IMR-90 (cell line): ENCODE data around the gene TCF19. TPM values are rescaled to one million over a fixed set of nuclear protein-coding genes. Genes with fewer than 3 reads are reported as not detected.
A peak's percentile ranks its signal among the peaks of the same experiment; 100 is the strongest.
"Not testable (repeated sequence)": the region's sequence is repeated elsewhere in the genome, so short reads cannot be mapped to it uniquely, and the experiment has no call there.

ENCODE experiments used
- ATAC-seq: fragments of 200-7000 bp; cut with Tn5 transposase; 2 replicates; pipeline ENCODE4 v1.9.1; 2020; ENCODE audit warnings: low read depth, mild to moderate bottlenecking, moderate library complexity
- BruUV-seq: library from RNA; stranded (reverse); fragments of 400-500 nt; replicated peaks from 2 replicates; lab custom pipeline; 2021; lab: Mats Ljungman, UMichigan
- CTCF ChIA-PET: fragments of 300-600 bp; formaldehyde crosslinking; extraction: SDS; loops from one replicate; lab custom pipeline; 2021; ENCODE audit warnings: antibody characterized with exemption; lab: Yijun Ruan, JAX
- POLR2A ChIA-PET: fragments of 300-600 bp; sonication (Branson Sonifier 250); formaldehyde crosslinking; loops from one replicate; lab custom pipeline; 2022; ENCODE audit warnings: antibody characterized with exemption; ENCODE audit not compliant: unreplicated experiment; lab: Charles Lee
- DNase-seq: peaks from one replicate; pipeline ENCODE4 v3.0.0; 2013
- H2AFZ ChIP-seq: replicated peaks from 2 replicates; pipeline ENCODE3; 2013; ENCODE audit warnings: low read length, mild to moderate bottlenecking; ENCODE audit not compliant: poor library complexity
- H2AK5ac ChIP-seq: 2 replicates; pipeline ENCODE4 v1.6.1; 2013; ENCODE audit warnings: low read depth, low read length, inconsistent platforms
- H2AK9ac ChIP-seq: replicated peaks from 2 replicates; pipeline ENCODE3; 2013; ENCODE audit warnings: mild to moderate bottlenecking, low read depth, low read length, moderate library complexity; ENCODE audit not compliant: poor library complexity
- H2BK120ac ChIP-seq: 2 replicates; pipeline ENCODE4 v1.6.1; 2013; ENCODE audit warnings: low read depth, low read length, inconsistent platforms
- H2BK15ac ChIP-seq: 3 replicates; pipeline ENCODE4 v1.6.1; 2013; ENCODE audit warnings: low read depth, low read length, inconsistent platforms
- H2BK20ac ChIP-seq: 2 replicates; pipeline ENCODE4 v1.6.1; 2013; ENCODE audit warnings: low read depth, mild to moderate bottlenecking, inconsistent platforms, low read length, moderate library complexity
- H2BK5ac ChIP-seq: 2 replicates; pipeline ENCODE4 v1.6.1; 2013; ENCODE audit warnings: mild to moderate bottlenecking, low read depth, low read length, inconsistent platforms; ENCODE audit not compliant: poor library complexity, severe bottlenecking
- H3K14ac ChIP-seq: replicated peaks from 2 replicates; pipeline ENCODE4 v1.6.1; 2013; ENCODE audit warnings: low read depth, low read length, inconsistent platforms
- H3K18ac ChIP-seq: 2 replicates; pipeline ENCODE4 v1.6.1; 2013; ENCODE audit warnings: low read depth, low read length, control low read depth
- H3K23ac ChIP-seq: 2 replicates; pipeline ENCODE4 v1.6.1; 2013; ENCODE audit warnings: low read depth, low read length, inconsistent platforms
- H3K27ac ChIP-seq: 2 replicates; pipeline ENCODE4 v1.5.1; 2013; ENCODE audit warnings: mild to moderate bottlenecking, control low read depth, low read length; ENCODE audit not compliant: insufficient read depth
- H3K27me3 ChIP-seq: 2 replicates; pipeline ENCODE4 v1.6.1; 2013; ENCODE audit warnings: low read length; ENCODE audit not compliant: control insufficient read depth, insufficient read depth
- H3K36me3 ChIP-seq: 2 replicates; pipeline ENCODE4 v1.6.1; 2013; ENCODE audit warnings: low read length, mixed read lengths; ENCODE audit not compliant: control insufficient read depth, insufficient read depth
- H3K4ac ChIP-seq: 2 replicates; pipeline ENCODE4 v1.6.1; 2013; ENCODE audit warnings: low read depth, low read length, inconsistent platforms
- H3K4me1 ChIP-seq: 2 replicates; pipeline ENCODE4 v1.6.1; 2013; ENCODE audit warnings: low read length, mixed read lengths; ENCODE audit not compliant: control insufficient read depth, insufficient read depth
- H3K4me2 ChIP-seq: 2 replicates; pipeline ENCODE4 v1.6.1; 2013; ENCODE audit warnings: low read depth, mild to moderate bottlenecking, control low read depth, low read length, moderate library complexity
- H3K4me3 ChIP-seq: 2 replicates; pipeline ENCODE4 v1.5.1; 2013; ENCODE audit warnings: low read depth, mild to moderate bottlenecking, control low read depth, low read length, moderate library complexity; ENCODE audit not compliant: insufficient read depth
- H3K56ac ChIP-seq: 2 replicates; pipeline ENCODE4 v1.6.1; 2013; ENCODE audit warnings: low read length, inconsistent platforms; ENCODE audit not compliant: insufficient read depth; ENCODE audit errors: extremely low read depth
- H3K79me1 ChIP-seq, 2 experiments: 2 replicates each; pipeline ENCODE4 v1.6.1; 2013; ENCODE audit warnings: low read length in 2 of 2, inconsistent platforms in 1 of 2, low read depth in 1 of 2
- H3K9ac ChIP-seq: 2 replicates; pipeline ENCODE4 v1.6.1; 2013; ENCODE audit warnings: low read depth, low read length, control low read depth
- H3K9me1 ChIP-seq: 2 replicates; pipeline ENCODE4 v1.6.1; 2013; ENCODE audit warnings: low read length, inconsistent platforms; ENCODE audit not compliant: insufficient read depth
- H3K9me3 ChIP-seq: 2 replicates; pipeline ENCODE4 v1.6.1; 2013; ENCODE audit warnings: low read length; ENCODE audit not compliant: control insufficient read depth, insufficient read depth
- H4K20me1 ChIP-seq: 2 replicates; pipeline ENCODE4 v1.6.1; 2013; ENCODE audit warnings: low read length, inconsistent platforms; ENCODE audit not compliant: insufficient read depth
- H4K5ac ChIP-seq: 2 replicates; pipeline ENCODE4 v1.6.1; 2013; ENCODE audit warnings: mild to moderate bottlenecking, low read depth, low read length, control low read depth
- H4K8ac ChIP-seq, 2 experiments: 2 replicates each; pipeline ENCODE4 v1.6.1; 2013; ENCODE audit warnings: low read depth in 2 of 2, low read length in 2 of 2, control low read depth in 1 of 2, inconsistent platforms in 1 of 2
- H4K91ac ChIP-seq: 2 replicates; pipeline ENCODE4 v1.6.1; 2013; ENCODE audit warnings: low read depth, low read length, inconsistent platforms; ENCODE audit not compliant: insufficient read depth
- CEBPB ChIP-seq: IDR thresholded peaks from 2 replicates; pipeline ENCODE4 v1.6.1; 2012; ENCODE audit warnings: low read depth, low read length, improper control_type of control experiment
- ELK1 ChIP-seq: fragments of 150-350 bp; IDR thresholded peaks from 2 replicates; pipeline ENCODE4 v1.6.1; 2016; ENCODE audit warnings: low read depth, mild to moderate bottlenecking, low read length, moderate library complexity, borderline replicate concordance
- MAZ ChIP-seq: IDR thresholded peaks from 2 replicates; pipeline ENCODE4 v1.6.1; 2012; ENCODE audit warnings: low read depth, mild to moderate bottlenecking, low read length, improper control_type of control experiment, moderate library complexity, borderline replicate concordance
- MXI1 ChIP-seq: IDR thresholded peaks from 2 replicates; pipeline ENCODE4 v1.6.1; 2012; ENCODE audit warnings: low read depth, mild to moderate bottlenecking, low read length, moderate library complexity, borderline replicate concordance
- POLR2A ChIP-seq: IDR thresholded peaks from 2 replicates; pipeline ENCODE4 v1.6.1; 2012; ENCODE audit warnings: mild to moderate bottlenecking, low read depth, low read length
- WGBS, 2 experiments: methylation state at CpG; one replicate each; pipeline versions ENCODE4 v1.1.5 to v1.1.7; 2013; ENCODE audit warnings: missing lambda C conversion rate in 2 of 2; ENCODE audit not compliant: insufficient read length in 1 of 2; ENCODE audit errors: extremely low coverage in 2 of 2; 5-methylcytosine and 5-hydroxymethylcytosine counted together
- dilution Hi-C: fragments of 300-500 bp; cut with HindIII; formaldehyde crosslinking; loops from one replicate; pipeline ENCODE4 v1.14.3; 2018; ENCODE audit warnings: low sequenced_read_pairs; ENCODE audit not compliant: unreplicated experiment
- in situ Hi-C: fragments of 300-500 bp; cut with MboI; formaldehyde crosslinking; loops from 3 replicates; pipeline ENCODE4 v1.14.3; 2019; ENCODE audit warnings: low sequenced_read_pairs, inconsistent platforms, mixed read lengths
- intact Hi-C: fragments of 100-400 bp; cut with micrococcal nuclease; formaldehyde crosslinking; loops from 2 replicates; pipeline ENCODE4 v1.10.0; 2022
- polyA plus RNA-seq, 3 experiments: library from polyadenylated mRNA; depleted of rRNA; stranded (reverse); fragments of >200 nt; gene quantifications; 2 replicates each; pipeline ENCODE4 v1.2.3, GENCODE V29; 2012; ENCODE audit warnings: low replicate concordance in 1 of 3
- total RNA-seq: library from RNA; depleted of rRNA; stranded (reverse); fragments of >200 nt; gene quantifications from 2 replicates; pipeline ENCODE4 v1.2.3, GENCODE V29; 2012
- TF ChIP-seq, protein P1 (sequence below): conservative IDR thresholded peaks from 2 replicates; pipeline ENCODE4 v1.5.1; 2012; ENCODE audit warnings: mild to moderate bottlenecking, low read depth, low read length, improper control_type of control experiment

The TCF19 gene
- total and polyA plus RNA-seq, 2 of the 4 experiments (the other 2 are of a cell fraction) = 13.1 to 14.2 TPM

DNA sequence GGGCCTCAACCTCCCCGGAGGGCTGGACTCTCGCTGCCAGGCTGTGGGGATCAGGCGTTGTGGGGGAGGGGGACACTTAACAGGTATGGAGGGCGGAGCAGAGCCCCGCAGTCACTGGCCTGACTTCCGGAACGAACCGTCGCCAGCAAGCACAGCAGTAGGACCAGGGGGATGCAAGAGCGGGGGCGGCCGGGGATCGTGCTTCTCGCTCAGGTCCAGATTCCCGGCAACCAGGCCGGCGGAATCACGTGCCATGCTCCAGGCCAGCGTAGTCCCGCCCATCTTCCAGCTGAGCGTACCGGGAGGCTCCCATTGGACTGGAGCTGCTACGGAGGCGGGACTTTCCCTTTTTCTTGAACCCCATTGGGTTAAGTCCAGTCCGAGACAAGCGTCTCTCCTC, 22.1 kb downstream of the TCF19 start:
- H2BK5ac ChIP-seq = no peak overlapping the region
- no peak overlapping the region for H4K91ac ChIP-seq
- POLR2A ChIA-PET = no interaction called here
- TF ChIP-seq MXI1 (no peak), MAZ (no peak), ELK1 (no peak), POLR2A (no peak), CEBPB (no peak)
- TF ChIP-seq, protein P1, sequence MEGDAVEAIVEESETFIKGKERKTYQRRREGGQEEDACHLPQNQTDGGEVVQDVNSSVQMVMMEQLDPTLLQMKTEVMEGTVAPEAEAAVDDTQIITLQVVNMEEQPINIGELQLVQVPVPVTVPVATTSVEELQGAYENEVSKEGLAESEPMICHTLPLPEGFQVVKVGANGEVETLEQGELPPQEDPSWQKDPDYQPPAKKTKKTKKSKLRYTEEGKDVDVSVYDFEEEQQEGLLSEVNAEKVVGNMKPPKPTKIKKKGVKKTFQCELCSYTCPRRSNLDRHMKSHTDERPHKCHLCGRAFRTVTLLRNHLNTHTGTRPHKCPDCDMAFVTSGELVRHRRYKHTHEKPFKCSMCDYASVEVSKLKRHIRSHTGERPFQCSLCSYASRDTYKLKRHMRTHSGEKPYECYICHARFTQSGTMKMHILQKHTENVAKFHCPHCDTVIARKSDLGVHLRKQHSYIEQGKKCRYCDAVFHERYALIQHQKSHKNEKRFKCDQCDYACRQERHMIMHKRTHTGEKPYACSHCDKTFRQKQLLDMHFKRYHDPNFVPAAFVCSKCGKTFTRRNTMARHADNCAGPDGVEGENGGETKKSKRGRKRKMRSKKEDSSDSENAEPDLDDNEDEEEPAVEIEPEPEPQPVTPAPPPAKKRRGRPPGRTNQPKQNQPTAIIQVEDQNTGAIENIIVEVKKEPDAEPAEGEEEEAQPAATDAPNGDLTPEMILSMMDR = no peak
- peaks cover 5% of the 10 kb centered on the region; the same call in 1 of the 2 replicates for H3K9me1 ChIP-seq
- H3K56ac ChIP-seq = no peak overlapping the region
- no peak overlapping the region for H3K4ac ChIP-seq
- no peaks in the 10 kb centered on the region for H3K79me1 ChIP-seq
- no peak overlapping the region for H2BK20ac ChIP-seq
- no peak for DNase-seq
- intact Hi-C loops (no loop called here), dilution Hi-C loops (no loop called here), in situ Hi-C loops (no loop called here)
- no peak overlapping the region for H3K23ac ChIP-seq
- H2AFZ ChIP-seq = peak overlapping the region; percentile 81
- no peaks in the 10 kb centered on the region for H3K36me3 ChIP-seq
- no peak overlapping the region for H3K9ac ChIP-seq
- H4K8ac ChIP-seq = peak overlapping the region in 1 of 2 experiments; percentile 25; a peak in 1 of 4 replicates
- H3K14ac ChIP-seq = no peak overlapping the region
- H3K27me3 ChIP-seq = no peaks in the 10 kb centered on the region
- no peak overlapping the region for H3K18ac ChIP-seq
- no peak overlapping the region for H2BK15ac ChIP-seq
- no peaks in the 10 kb centered on the region for H3K9me3 ChIP-seq
- BruUV-seq = no TSS peak
- no peak overlapping the region for H3K4me2 ChIP-seq
- H2AK5ac ChIP-seq = no peak overlapping the region
- peaks cover 6% of the 10 kb centered on the region for H3K4me1 ChIP-seq
- no peak overlapping the region for H2BK120ac ChIP-seq
- no peak overlapping the region for H3K4me3 ChIP-seq
- H4K20me1 ChIP-seq = no peaks in the 10 kb centered on the region
- CTCF ChIA-PET = no interaction called here
- H3K27ac ChIP-seq = no peak overlapping the region
- 68% methylated on average over 15 of the region's 26 CpGs; no CpG with 5 or more reads in 1 of the 2 experiments for WGBS, 2 experiments
- no peak overlapping the region for H4K5ac ChIP-seq
- peak overlapping the region; percentile 50 for H2AK9ac ChIP-seq
- ATAC-seq = 0 out of 2 replicates have a peak, but pooled peaks have one; percentile 36

DNA sequence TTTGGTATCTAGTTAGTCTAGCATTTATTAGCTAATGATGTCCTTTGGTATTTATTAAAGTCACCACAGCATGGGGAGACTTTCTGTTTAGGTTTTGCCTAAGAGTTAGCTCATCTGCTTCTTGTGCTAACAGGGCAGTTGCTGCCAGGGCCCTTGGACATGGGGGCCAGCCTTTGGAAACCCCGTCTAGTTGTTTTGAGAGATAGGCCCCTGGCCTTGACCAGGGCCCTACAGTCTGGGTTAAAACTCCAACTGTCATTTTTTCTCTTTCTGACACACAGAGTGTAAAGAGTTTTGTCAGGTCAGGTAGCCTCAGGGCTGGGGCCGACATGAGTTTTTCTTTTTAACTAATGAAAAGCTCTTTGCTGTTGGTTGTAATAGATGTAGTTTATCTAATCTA, 24.9 kb downstream of the TCF19 start:
- H3K4ac ChIP-seq, H2BK5ac ChIP-seq, H3K9me1 ChIP-seq, H3K27me3 ChIP-seq, H3K4me2 ChIP-seq, H2AK9ac ChIP-seq, H2BK20ac ChIP-seq, dilution Hi-C loops, H3K18ac ChIP-seq, H2AK5ac ChIP-seq, H4K5ac ChIP-seq, H3K27ac ChIP-seq, H3K36me3 ChIP-seq, H3K56ac ChIP-seq, H4K20me1 ChIP-seq, H2AFZ ChIP-seq, in situ Hi-C loops, H2BK15ac ChIP-seq, ATAC-seq, DNase-seq, H3K4me1 ChIP-seq, H2BK120ac ChIP-seq, CTCF ChIA-PET, intact Hi-C loops, H4K8ac ChIP-seq, H3K14ac ChIP-seq, H3K79me1 ChIP-seq, H3K9ac ChIP-seq, H4K91ac ChIP-seq, BruUV-seq, H3K4me3 ChIP-seq, H3K23ac ChIP-seq, POLR2A ChIA-PET, H3K9me3 ChIP-seq: not testable (repeated sequence)
- WGBS, 2 experiments = no CpG with 5 or more reads among the region's 2 CpGs
